Stimulated activated naive CD8-positive, alpha-beta T cell treated with anti-CD3 and anti-CD28 coated beads, Interleukin-15, amount 100 ng/mL, for 72 hours (primary cell): ENCODE results near the gene HNRNPUL2.
"Not testable (repeated sequence)": the region's sequence is repeated elsewhere in the genome, so short reads cannot be mapped to it uniquely, and the experiment has no call there.

Experiments
- ATAC-seq: fragments of 150-1000 bp; cut with Tn5 transposase; 2 replicates; pipeline ENCODE4 v1.10.0; 2021; ENCODE audit warnings: mild to moderate bottlenecking, moderate library complexity
- DNase-seq, 2 donors: peaks; one replicate each; pipeline ENCODE4 v3.0.0; 2021 to 2022
- H3K27ac Mint-ChIP-seq, 2 donors: one replicate each; pipeline ENCODE4 v1.8.0; 2022; ENCODE audit warnings: mild to moderate bottlenecking in 2 of 2, mixed read lengths in 2 of 2, moderate library complexity in 2 of 2
- H3K27me3 Mint-ChIP-seq: one replicate; pipeline ENCODE4 v1.8.0; 2022; ENCODE audit warnings: mixed read lengths
- H3K4me1 Mint-ChIP-seq: one replicate; pipeline ENCODE4 v1.8.0; 2022; ENCODE audit warnings: mild to moderate bottlenecking, mixed read lengths
- H3K4me3 Mint-ChIP-seq, 2 donors: one replicate each; pipeline ENCODE4 v1.8.0; 2022; ENCODE audit warnings: mild to moderate bottlenecking in 2 of 2, mixed read lengths in 2 of 2, moderate library complexity in 1 of 2
- H3K9me3 Mint-ChIP-seq, 2 donors: one replicate each; pipeline ENCODE4 v1.8.0; 2022; ENCODE audit warnings: mixed read lengths in 2 of 2

The HNRNPUL2 gene

GRCh38 chr11:62694455-62695167 is 32.6 kb downstream of the HNRNPUL2 start:
- Mint-ChIP-seq H3K4me1 (peaks cover 9% of the 10 kb centered on the region), H3K4me3 (no peak overlapping the region), H3K27me3 (no peaks in the 10 kb centered on the region), H3K9me3 (no peaks in the 10 kb centered on the region), H3K27ac (no peak overlapping the region)
- ATAC-seq (peak; percentile 88), DNase-seq (peak; percentile 70)

- ATAC-seq, H3K4me1 Mint-ChIP-seq: not testable (repeated sequence)
Measured at GRCh38 chr11:62693624-62694023, 33.6 kb downstream of the HNRNPUL2 start.

GRCh38 chr11:62689421-62690183 is 37.7 kb downstream of the HNRNPUL2 start, which contains the start of gene LRRN4CL:
Gene LRRN4CL, minus strand, starts transcription at chr11:62689530. Its CDS starts 1,022 bp downstream, at chr11:62688508.
- no peak for DNase-seq
- H3K4me3 Mint-ChIP-seq = no peak within 1 kb of the TSS
- H3K4me1 Mint-ChIP-seq = peaks cover 8% of the 10 kb centered on the region
- no peak for ATAC-seq
- H3K27me3 Mint-ChIP-seq = peaks cover 12% of the 10 kb centered on the region
- H3K9me3 Mint-ChIP-seq = no peaks in the 10 kb centered on the region
- H3K27ac Mint-ChIP-seq = no peak within 1 kb of the TSS

More at GRCh38 chr11:62693624-62694023, 33.6 kb downstream of the HNRNPUL2 start:
- DNase-seq, H3K27me3 Mint-ChIP-seq, H3K4me3 Mint-ChIP-seq, H3K9me3 Mint-ChIP-seq, H3K27ac Mint-ChIP-seq: not testable (repeated sequence)

DNA sequence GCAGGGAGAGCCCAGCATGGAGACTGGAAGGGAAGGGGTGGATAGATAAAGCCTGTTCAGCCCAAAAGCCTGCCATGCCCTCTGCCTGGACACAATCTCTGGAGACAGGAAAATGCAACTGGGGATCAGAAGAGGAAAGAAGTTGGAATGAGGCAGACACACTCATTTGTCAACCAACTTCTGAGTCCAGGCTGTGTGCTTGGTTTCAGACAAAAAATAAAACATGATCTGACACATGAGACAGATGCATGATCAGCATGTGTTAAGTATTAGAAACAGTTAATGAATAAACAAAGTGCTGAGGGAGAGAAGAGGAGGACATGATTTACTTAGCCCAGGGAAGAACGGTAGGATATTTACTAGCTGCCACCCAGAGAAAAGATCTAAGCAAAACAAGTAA is 38.8 kb downstream of the HNRNPUL2 start:
- no peak for DNase-seq
- peaks cover 12% of the 10 kb centered on the region for H3K27me3 Mint-ChIP-seq

DNA sequence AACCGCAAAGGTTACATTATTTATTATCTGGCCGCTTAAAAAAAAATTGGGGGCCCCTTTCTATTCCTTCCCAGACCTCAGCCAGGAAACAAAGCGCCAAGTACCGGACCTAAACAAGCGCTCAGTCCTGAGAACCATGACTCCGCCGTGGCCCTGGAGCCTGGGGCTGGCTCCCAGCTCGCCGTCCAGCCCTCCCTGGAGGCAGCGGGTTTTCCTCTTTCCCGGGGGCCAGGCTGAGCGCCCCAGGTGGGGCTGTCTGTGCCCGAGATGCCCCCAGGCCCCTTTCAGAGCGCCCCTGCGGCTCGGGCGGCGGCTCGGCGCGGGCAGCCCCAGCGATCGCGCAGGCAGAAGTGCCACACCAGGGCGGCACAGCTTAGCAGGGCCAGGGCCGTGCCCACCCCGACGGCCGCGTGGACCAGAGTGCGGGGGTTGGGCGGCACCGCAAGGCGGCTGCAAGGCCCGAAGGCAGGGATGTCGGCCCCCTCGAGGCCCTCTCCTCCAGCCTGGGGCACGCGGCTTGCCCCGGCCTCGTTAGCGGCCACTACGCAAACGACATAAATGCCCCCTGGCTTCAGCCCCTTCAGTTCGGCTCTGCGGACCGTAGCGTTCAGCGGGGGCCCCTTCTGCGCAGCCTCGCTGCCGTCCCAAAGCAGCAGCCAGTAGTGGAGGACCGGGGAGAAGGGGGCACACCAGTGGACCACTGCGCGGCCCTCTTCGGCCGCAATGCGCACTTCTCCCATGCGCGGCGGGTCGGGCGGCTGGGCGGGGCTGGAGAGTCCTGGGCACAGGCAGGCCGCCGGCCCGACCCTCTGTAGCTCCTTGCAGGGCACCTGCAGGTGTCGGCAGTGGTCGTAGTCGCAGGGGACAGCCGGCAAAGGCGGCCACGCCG is 39.5 kb downstream of the HNRNPUL2 start:
- ATAC-seq (peak; percentile 35), DNase-seq (no peak)
- H3K27ac Mint-ChIP-seq = peak overlapping the region in 1 of 2 donors; percentile 83
- peak overlapping the region in 1 of 2 donors; percentile 15 for H3K4me3 Mint-ChIP-seq
- no peaks in the 10 kb centered on the region for H3K9me3 Mint-ChIP-seq
- peaks cover 12% of the 10 kb centered on the region for H3K27me3 Mint-ChIP-seq
- peaks cover 6% of the 10 kb centered on the region for H3K4me1 Mint-ChIP-seq

More for the DNA sequence above, 38.8 kb downstream of the HNRNPUL2 start:
- ATAC-seq = no peak
- Mint-ChIP-seq H3K4me1 (peaks cover 6% of the 10 kb centered on the region), H3K9me3 (no peaks in the 10 kb centered on the region), H3K4me3 (no peak overlapping the region), H3K27ac (no peak overlapping the region)

GRCh38 chr11:62682518-62682917 is 44.7 kb downstream of the HNRNPUL2 start:
- Mint-ChIP-seq H3K27ac (no peak overlapping the region), H3K4me1 (peaks cover 28% of the 10 kb centered on the region), H3K9me3 (no peaks in the 10 kb centered on the region), H3K27me3 (no peaks in the 10 kb centered on the region), H3K4me3 (no peak overlapping the region)
- ATAC-seq (no peak), DNase-seq (no peak)

GRCh38 chr11:62680825-62681240 is 46.4 kb downstream of the HNRNPUL2 start:
- peak overlapping the region; percentile 79 to 83 for H3K27ac Mint-ChIP-seq
- peak overlapping the region; percentile 37 to 42 for H3K4me3 Mint-ChIP-seq
- H3K27me3 Mint-ChIP-seq = no peaks in the 10 kb centered on the region
- DNase-seq (peak; percentile 32 to 53), ATAC-seq (peak; percentile 90)
- no peaks in the 10 kb centered on the region for H3K9me3 Mint-ChIP-seq
- H3K4me1 Mint-ChIP-seq = peaks cover 44% of the 10 kb centered on the region

GRCh38 chr11:62678770-62679696 is 48.2 kb downstream of the HNRNPUL2 start, which contains the start of gene UBXN1:
Gene UBXN1, minus strand, starts transcription at chr11:62679073. Its CDS starts 150 bp downstream, at chr11:62678923.
- ATAC-seq (peak; percentile 89), DNase-seq (peak; percentile 74 to 83)
- H3K4me3 Mint-ChIP-seq = peak within 1 kb of the TSS; percentile 83 to 85
- peak within 1 kb of the TSS; percentile 93 to 99 for H3K27ac Mint-ChIP-seq
- H3K27me3 Mint-ChIP-seq = no peaks in the 10 kb centered on the region
- H3K4me1 Mint-ChIP-seq = peaks cover 51% of the 10 kb centered on the region
- no peaks in the 10 kb centered on the region for H3K9me3 Mint-ChIP-seq

DNA sequence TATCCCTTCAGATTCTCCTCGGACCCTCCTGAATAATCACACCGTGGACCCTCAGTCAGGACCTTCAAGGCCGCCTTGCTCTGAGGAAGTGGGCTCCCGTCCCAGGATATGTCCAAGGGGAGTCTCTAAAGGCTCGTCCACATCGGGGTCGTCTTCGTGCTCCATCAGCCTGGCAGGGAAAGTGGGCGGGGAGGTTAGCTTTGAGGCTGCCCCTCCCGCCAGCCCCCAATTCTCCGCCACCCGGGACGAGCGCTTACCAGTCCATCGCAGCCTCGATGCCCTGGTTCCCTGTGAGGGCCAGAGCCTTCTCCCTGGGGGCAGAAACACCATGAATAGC is 48.9 kb downstream of the HNRNPUL2 start:
- Mint-ChIP-seq H3K27me3 (no peaks in the 10 kb centered on the region), H3K4me1 (peaks cover 51% of the 10 kb centered on the region), H3K9me3 (no peaks in the 10 kb centered on the region), H3K4me3 (peak overlapping the region; percentile 83 to 85), H3K27ac (peak overlapping the region; percentile 93 to 99)
- no peak for ATAC-seq
- no peak for DNase-seq

DNA sequence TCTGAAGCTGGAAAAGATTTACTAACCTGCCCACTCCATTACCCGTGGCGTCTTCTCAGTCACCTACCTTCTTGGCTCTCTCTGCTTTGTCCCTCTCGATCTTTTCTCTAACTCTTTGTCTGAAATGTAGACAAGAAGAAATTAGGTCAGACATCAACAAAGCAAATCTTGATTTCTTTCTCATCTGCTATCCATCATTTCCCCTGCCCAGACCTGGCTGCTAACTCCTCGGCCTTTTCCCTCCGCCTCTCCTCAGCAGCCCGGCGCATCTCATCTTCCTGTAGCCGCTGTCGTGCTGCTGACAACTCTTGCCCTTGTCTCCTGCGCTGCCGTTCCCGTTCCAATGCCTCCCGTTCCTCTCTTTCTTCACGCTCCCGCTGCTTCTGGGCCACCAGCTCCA is 49.5 kb downstream of the HNRNPUL2 start:
- no peaks in the 10 kb centered on the region for H3K9me3 Mint-ChIP-seq
- H3K4me1 Mint-ChIP-seq = peaks cover 56% of the 10 kb centered on the region
- H3K27ac Mint-ChIP-seq = peak overlapping the region in 1 of 2 donors; percentile 93
- no peaks in the 10 kb centered on the region for H3K27me3 Mint-ChIP-seq
- H3K4me3 Mint-ChIP-seq = peak overlapping the region; percentile 83 to 85
- ATAC-seq (no peak), DNase-seq (no peak)

- peak overlapping the region in 1 of 2 donors; percentile 33 for H3K4me3 Mint-ChIP-seq
- no peaks in the 10 kb centered on the region for H3K9me3 Mint-ChIP-seq
- peak overlapping the region in 1 of 2 donors; percentile 82 for H3K27ac Mint-ChIP-seq
- no peaks in the 10 kb centered on the region for H3K27me3 Mint-ChIP-seq
- H3K4me1 Mint-ChIP-seq = peaks cover 61% of the 10 kb centered on the region
- DNase-seq (no peak), ATAC-seq (no peak)
Measured at GRCh38 chr11:62677156-62677555, 50.1 kb downstream of the HNRNPUL2 start.

GRCh38 chr11:62676698-62677097 is 50.6 kb downstream of the HNRNPUL2 start:
- no peaks in the 10 kb centered on the region for H3K27me3 Mint-ChIP-seq
- peaks cover 63% of the 10 kb centered on the region for H3K4me1 Mint-ChIP-seq
- ATAC-seq (no peak), DNase-seq (no peak)
- H3K4me3 Mint-ChIP-seq = peak overlapping the region in 1 of 2 donors; percentile 33
- H3K27ac Mint-ChIP-seq = peak overlapping the region in 1 of 2 donors; percentile 92
- no peaks in the 10 kb centered on the region for H3K9me3 Mint-ChIP-seq

GRCh38 chr11:62675415-62675814 is 51.8 kb downstream of the HNRNPUL2 start:
- H3K4me3 Mint-ChIP-seq = not testable (repeated sequence)
- peaks cover 66% of the 10 kb centered on the region for H3K4me1 Mint-ChIP-seq

GRCh38 chr11:62673196-62673525 is 54.1 kb downstream of the HNRNPUL2 start:
- Mint-ChIP-seq H3K4me3 (peak overlapping the region; percentile 99), H3K4me1 (peaks cover 74% of the 10 kb centered on the region), H3K27ac (peak overlapping the region in 1 of 2 donors; percentile 74)

More at GRCh38 chr11:62675415-62675814, 51.8 kb downstream of the HNRNPUL2 start:
- not testable (repeated sequence) for H3K27me3 Mint-ChIP-seq, H3K27ac Mint-ChIP-seq, DNase-seq, H3K9me3 Mint-ChIP-seq, ATAC-seq

More at GRCh38 chr11:62673196-62673525, 54.1 kb downstream of the HNRNPUL2 start:
- ATAC-seq (no peak), DNase-seq (no peak)
- no peaks in the 10 kb centered on the region for H3K9me3 Mint-ChIP-seq
- no peaks in the 10 kb centered on the region for H3K27me3 Mint-ChIP-seq
